HEK293 (cell line): ENCODE measurements around the gene SUFU.

Source experiments
- CTCF ChIA-PET: fragments of 350-600 bp; formaldehyde crosslinking; extraction: SDS; loops from one replicate; lab custom pipeline; 2021; ENCODE audit warnings: antibody characterized with exemption; lab: Yijun Ruan, JAX
- POLR2A ChIA-PET: fragments of 300-600 bp; formaldehyde crosslinking; extraction: SDS; loops from one replicate; lab custom pipeline; 2020; ENCODE audit warnings: antibody characterized with exemption, inconsistent platforms; lab: Yijun Ruan, JAX
- H3K27ac ChIP-seq: fragments of 200-500 bp; sonication (Bioruptor generic); 2 replicates; pipeline ENCODE4 v1.5.1; 2014; ENCODE audit warnings: low read depth, low read length, control low read depth, inconsistent platforms; ENCODE audit errors: extremely low read depth
- H3K36me3 ChIP-seq, 2 experiments: fragments of 200-500 bp in 1 of 2; sonication (Bioruptor generic) in 1 of 2; 1 replicate in 1 of 2; 2 replicates in 1 of 2; pipeline ENCODE4 v1.5.1; 2014 to 2017; ENCODE audit warnings: inconsistent platforms in 2 of 2, low read length in 2 of 2; ENCODE audit not compliant: control insufficient read depth in 2 of 2, insufficient read depth in 1 of 2
- H3K4me1 ChIP-seq: fragments of 200-500 bp; sonication (Bioruptor generic); 2 replicates; pipeline ENCODE4 v1.5.1; 2014; ENCODE audit warnings: mild to moderate bottlenecking, low read length, inconsistent platforms; ENCODE audit not compliant: control insufficient read depth, insufficient read depth
- H3K4me3 ChIP-seq: 2 replicates; pipeline ENCODE4 v1.5.1; 2011; ENCODE audit warnings: low read depth, mild to moderate bottlenecking, control low read depth, low read length, moderate library complexity
- H3K9me3 ChIP-seq: fragments of 200-500 bp; sonication (Bioruptor generic); 2 replicates; pipeline ENCODE4 v1.5.1; 2014; ENCODE audit warnings: low read depth, low read length, inconsistent platforms; ENCODE audit not compliant: control insufficient read depth, insufficient read depth
- PRDM1 ChIP-seq: fragments of 450-650 bp; formaldehyde crosslinking; IDR thresholded peaks from 2 replicates; pipeline ENCODE4; 2016; ENCODE audit warnings: missing biosample characterization, missing genetic modification characterization
- SALL2 ChIP-seq: fragments of 450-650 bp; formaldehyde crosslinking; IDR thresholded peaks from 2 replicates; pipeline ENCODE4 v1.5.0; 2017; ENCODE audit warnings: missing biosample characterization, mild to moderate bottlenecking, missing genetic modification characterization, borderline replicate concordance
- SP2 ChIP-seq: fragments of 450-650 bp; formaldehyde crosslinking; IDR thresholded peaks from 2 replicates; pipeline ENCODE4 v1.5.1; 2016; ENCODE audit warnings: missing biosample characterization, missing genetic modification characterization
- SP7 ChIP-seq: fragments of 450-650 bp; formaldehyde crosslinking; IDR thresholded peaks from 2 replicates; pipeline ENCODE4 v1.5.1; 2016; ENCODE audit warnings: missing biosample characterization, missing genetic modification characterization
- ZEB2 ChIP-seq: fragments of 450-650 bp; formaldehyde crosslinking; IDR thresholded peaks from 2 replicates; pipeline ENCODE4 v1.5.1; 2016; ENCODE audit warnings: missing biosample characterization, missing genetic modification characterization
- ZNF112 ChIP-seq: fragments of 450-650 bp; formaldehyde crosslinking; IDR thresholded peaks from 2 replicates; pipeline ENCODE4 v1.5.0; 2017; ENCODE audit warnings: missing biosample characterization, missing genetic modification characterization
- ZNF114 ChIP-seq: fragments of 450-650 bp; formaldehyde crosslinking; IDR thresholded peaks from 2 replicates; pipeline ENCODE4 v1.5.0; 2017; ENCODE audit warnings: missing biosample characterization, missing genetic modification characterization
- ZNF146 ChIP-seq: fragments of 450-650 bp; formaldehyde crosslinking; IDR thresholded peaks from 2 replicates; pipeline ENCODE4 v1.5.1; 2016; ENCODE audit warnings: missing biosample characterization, missing genetic modification characterization
- ZNF426 ChIP-seq: fragments of 450-650 bp; formaldehyde crosslinking; IDR thresholded peaks from 2 replicates; pipeline ENCODE4 v1.5.1; 2017; ENCODE audit warnings: missing biosample characterization, missing genetic modification characterization, mild to moderate bottlenecking, inconsistent platforms, moderate library complexity
- ZNF677 ChIP-seq: fragments of 450-650 bp; IDR thresholded peaks from 2 replicates; pipeline ENCODE4 v1.5.0; 2018; ENCODE audit warnings: missing biosample characterization, mild to moderate bottlenecking, missing genetic modification characterization, moderate library complexity
- ZSCAN30 ChIP-seq: fragments of 450-650 bp; IDR thresholded peaks from 2 replicates; pipeline ENCODE4 v1.5.1; 2018; ENCODE audit warnings: missing biosample characterization, mild to moderate bottlenecking, missing genetic modification characterization, moderate library complexity
- TF ChIP-seq, protein P1 (sequence below): fragments of 450-650 bp; formaldehyde crosslinking; IDR thresholded peaks from 2 replicates; pipeline ENCODE4 v1.5.1; 2016; ENCODE audit warnings: missing biosample characterization, missing genetic modification characterization
- TF ChIP-seq, protein P2 (sequence below): fragments of 450-650 bp; formaldehyde crosslinking; IDR thresholded peaks from 2 replicates; pipeline ENCODE4 v1.5.1; 2016; ENCODE audit warnings: missing biosample characterization, missing genetic modification characterization, borderline replicate concordance
- TF ChIP-seq, protein P3 (sequence below): fragments of 450-650 bp; formaldehyde crosslinking; conservative IDR thresholded peaks from 2 replicates; pipeline ENCODE4 v1.5.1; 2016; ENCODE audit warnings: low read depth, missing biosample characterization, missing genetic modification characterization
- TF ChIP-seq, protein P4 (sequence below): sonication (generic); formaldehyde crosslinking; IDR thresholded peaks from 2 replicates; pipeline ENCODE4 v1.8.1; 2022; ENCODE audit warnings: mild to moderate bottlenecking, moderate library complexity, missing genetic modification reagents

SUFU gene

DNA sequence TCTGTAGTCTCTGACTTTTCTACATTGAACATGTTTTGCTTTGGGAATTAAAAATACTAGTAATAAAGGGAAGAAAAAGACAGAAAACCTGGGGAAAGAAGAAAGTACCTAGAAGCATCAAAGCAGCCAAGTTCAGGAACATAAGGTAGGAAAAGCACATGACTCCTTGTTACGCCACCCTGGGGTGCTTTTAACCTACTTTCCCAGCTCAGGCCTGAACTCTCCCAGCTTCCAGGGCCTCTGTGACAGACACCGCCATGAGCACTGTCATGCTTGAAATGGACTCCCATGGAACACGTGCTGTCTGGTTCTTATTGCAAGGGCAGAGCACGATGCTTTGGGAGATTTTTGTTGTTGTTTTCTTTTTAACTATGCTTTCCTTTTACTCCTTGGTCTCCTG is 12.6 kb upstream of the SUFU start:
- H3K9me3 ChIP-seq = no peaks in the 10 kb centered on the region
- TF ChIP-seq ZNF112 (tag by site-specific recombination) (no peak), SALL2 (no peak), ZNF114 (no peak)
- H3K4me1 ChIP-seq = peaks cover 2% of the 10 kb centered on the region; the same call in 1 of the 2 replicates
- no peak overlapping the region for H3K27ac ChIP-seq
- ChIA-PET POLR2A (no interaction called here), CTCF (interaction anchor here (1.9 kb wide), 1 partner anchor 93 kb away, joined by 4 read pairs; no protein-coding TSS in a partner anchor)
- no peak overlapping the region for H3K4me3 ChIP-seq
- peaks cover 29 to 48% of the 10 kb centered on the region in 2 experiments for H3K36me3 ChIP-seq

DNA sequence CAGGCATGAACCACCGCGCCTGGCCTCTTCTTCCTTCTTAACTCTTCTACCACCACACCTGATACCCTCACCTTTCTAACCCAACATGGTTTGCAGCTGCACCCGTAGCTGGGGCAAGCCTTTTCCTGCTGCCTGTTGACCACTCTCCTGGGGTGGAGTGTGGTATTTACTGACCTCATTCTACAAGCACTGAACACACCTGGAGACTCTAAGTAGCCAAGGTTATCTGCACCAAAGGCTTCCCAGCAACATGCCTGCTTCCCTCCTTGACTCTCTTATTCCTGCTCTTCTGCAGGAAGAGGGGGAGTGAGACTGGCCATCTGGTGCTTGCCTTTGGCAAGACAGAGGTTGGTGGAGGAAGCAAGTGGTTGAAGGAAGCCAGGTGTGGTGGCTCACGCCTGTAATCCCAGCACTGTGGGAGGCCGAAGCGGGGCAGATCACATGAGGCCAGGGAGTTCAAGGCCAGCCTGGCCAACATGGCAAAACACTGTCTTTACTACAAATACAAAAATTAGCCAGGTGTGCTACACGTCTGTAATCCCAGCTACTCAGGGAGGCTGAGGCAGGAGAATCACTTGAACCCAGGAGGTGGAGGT is 11.3 kb upstream of the SUFU start:
- H3K36me3 ChIP-seq = peaks cover 18 to 35% of the 10 kb centered on the region in 2 experiments
- CTCF ChIA-PET = no interaction called here

DNA sequence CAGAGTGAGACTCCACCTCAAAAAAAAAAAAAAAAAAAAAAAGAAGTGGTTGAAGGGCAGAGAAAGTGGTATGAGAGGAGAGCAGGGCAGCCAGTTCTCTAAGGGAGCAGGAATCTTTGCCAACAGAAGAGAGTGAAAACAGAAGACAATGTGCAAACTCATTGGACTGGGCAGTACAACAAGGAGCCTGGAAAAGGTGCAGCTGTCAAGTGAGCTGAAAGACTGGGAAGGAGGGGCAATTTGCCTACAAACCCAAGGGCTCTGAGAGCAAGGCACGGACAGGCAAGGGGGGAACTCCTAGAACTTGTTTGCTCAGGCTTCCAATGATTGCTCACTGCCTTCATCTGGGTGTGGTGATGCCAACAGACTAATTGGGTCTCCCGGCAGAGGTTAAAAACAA is 10.8 kb upstream of the SUFU start:
- ChIA-PET CTCF (no interaction called here), POLR2A (no interaction called here)

More for the DNA sequence above, 11.3 kb upstream of the SUFU start:
- no peaks in the 10 kb centered on the region for H3K9me3 ChIP-seq
- TF ChIP-seq, protein P1, sequence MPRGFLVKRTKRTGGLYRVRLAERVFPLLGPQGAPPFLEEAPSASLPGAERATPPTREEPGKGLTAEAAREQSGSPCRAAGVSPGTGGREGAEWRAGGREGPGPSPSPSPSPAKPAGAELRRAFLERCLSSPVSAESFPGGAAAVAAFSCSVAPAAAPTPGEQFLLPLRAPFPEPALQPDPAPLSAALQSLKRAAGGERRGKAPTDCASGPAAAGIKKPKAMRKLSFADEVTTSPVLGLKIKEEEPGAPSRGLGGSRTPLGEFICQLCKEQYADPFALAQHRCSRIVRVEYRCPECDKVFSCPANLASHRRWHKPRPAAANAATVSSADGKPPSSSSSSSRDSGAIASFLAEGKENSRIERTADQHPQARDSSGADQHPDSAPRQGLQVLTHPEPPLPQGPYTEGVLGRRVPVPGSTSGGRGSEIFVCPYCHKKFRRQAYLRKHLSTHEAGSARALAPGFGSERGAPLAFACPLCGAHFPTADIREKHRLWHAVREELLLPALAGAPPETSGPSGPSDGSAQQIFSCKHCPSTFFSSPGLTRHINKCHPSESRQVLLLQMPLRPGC (tag by site-specific recombination) = no peak
- TF ChIP-seq ZSCAN30 (tag by site-specific recombination) (no peak), ZNF426 (tag by site-specific recombination) (no peak), ZNF146 (no peak)
- TF ChIP-seq, protein P2, sequence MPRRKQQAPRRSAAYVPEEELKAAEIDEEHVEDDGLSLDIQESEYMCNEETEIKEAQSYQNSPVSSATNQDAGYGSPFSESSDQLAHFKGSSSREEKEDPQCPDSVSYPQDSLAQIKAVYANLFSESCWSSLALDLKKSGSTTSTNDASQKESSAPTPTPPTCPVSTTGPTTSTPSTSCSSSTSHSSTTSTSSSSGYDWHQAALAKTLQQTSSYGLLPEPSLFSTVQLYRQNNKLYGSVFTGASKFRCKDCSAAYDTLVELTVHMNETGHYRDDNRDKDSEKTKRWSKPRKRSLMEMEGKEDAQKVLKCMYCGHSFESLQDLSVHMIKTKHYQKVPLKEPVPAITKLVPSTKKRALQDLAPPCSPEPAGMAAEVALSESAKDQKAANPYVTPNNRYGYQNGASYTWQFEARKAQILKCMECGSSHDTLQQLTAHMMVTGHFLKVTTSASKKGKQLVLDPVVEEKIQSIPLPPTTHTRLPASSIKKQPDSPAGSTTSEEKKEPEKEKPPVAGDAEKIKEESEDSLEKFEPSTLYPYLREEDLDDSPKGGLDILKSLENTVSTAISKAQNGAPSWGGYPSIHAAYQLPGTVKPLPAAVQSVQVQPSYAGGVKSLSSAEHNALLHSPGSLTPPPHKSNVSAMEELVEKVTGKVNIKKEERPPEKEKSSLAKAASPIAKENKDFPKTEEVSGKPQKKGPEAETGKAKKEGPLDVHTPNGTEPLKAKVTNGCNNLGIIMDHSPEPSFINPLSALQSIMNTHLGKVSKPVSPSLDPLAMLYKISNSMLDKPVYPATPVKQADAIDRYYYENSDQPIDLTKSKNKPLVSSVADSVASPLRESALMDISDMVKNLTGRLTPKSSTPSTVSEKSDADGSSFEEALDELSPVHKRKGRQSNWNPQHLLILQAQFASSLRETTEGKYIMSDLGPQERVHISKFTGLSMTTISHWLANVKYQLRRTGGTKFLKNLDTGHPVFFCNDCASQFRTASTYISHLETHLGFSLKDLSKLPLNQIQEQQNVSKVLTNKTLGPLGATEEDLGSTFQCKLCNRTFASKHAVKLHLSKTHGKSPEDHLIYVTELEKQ (tag by site-specific recombination) = no peak
- peaks cover 2% of the 10 kb centered on the region; the same call in 1 of the 2 replicates for H3K4me1 ChIP-seq
- no peak overlapping the region for H3K27ac ChIP-seq
- POLR2A ChIA-PET = interaction anchor here (0.7 kb wide), 1 partner anchor 101 kb away, joined by 5 read pairs; no protein-coding TSS in a partner anchor
- no peak overlapping the region for H3K4me3 ChIP-seq

DNA sequence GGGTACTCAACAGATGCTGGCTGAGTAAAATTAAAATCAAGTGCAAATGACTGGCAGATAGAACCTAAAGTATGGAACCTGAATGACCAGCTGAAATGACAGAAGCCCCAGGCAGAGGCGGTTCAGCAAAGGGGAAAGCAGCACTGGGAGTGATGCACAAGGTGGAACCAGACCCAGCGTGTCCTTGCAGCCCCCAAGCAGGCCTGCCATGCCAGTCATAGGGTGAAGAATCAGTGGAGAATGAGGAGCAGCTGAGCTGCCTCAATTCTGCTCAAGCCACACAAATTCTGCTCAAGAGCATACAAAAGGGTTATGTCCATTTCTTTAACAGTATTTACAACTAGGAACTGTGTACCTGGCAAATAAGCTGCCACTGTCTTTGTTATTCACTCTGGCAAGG is 10.0 kb upstream of the SUFU start:
- H3K36me3 ChIP-seq = peaks cover 15 to 24% of the 10 kb centered on the region in 2 experiments
- TF ChIP-seq, protein P3, sequence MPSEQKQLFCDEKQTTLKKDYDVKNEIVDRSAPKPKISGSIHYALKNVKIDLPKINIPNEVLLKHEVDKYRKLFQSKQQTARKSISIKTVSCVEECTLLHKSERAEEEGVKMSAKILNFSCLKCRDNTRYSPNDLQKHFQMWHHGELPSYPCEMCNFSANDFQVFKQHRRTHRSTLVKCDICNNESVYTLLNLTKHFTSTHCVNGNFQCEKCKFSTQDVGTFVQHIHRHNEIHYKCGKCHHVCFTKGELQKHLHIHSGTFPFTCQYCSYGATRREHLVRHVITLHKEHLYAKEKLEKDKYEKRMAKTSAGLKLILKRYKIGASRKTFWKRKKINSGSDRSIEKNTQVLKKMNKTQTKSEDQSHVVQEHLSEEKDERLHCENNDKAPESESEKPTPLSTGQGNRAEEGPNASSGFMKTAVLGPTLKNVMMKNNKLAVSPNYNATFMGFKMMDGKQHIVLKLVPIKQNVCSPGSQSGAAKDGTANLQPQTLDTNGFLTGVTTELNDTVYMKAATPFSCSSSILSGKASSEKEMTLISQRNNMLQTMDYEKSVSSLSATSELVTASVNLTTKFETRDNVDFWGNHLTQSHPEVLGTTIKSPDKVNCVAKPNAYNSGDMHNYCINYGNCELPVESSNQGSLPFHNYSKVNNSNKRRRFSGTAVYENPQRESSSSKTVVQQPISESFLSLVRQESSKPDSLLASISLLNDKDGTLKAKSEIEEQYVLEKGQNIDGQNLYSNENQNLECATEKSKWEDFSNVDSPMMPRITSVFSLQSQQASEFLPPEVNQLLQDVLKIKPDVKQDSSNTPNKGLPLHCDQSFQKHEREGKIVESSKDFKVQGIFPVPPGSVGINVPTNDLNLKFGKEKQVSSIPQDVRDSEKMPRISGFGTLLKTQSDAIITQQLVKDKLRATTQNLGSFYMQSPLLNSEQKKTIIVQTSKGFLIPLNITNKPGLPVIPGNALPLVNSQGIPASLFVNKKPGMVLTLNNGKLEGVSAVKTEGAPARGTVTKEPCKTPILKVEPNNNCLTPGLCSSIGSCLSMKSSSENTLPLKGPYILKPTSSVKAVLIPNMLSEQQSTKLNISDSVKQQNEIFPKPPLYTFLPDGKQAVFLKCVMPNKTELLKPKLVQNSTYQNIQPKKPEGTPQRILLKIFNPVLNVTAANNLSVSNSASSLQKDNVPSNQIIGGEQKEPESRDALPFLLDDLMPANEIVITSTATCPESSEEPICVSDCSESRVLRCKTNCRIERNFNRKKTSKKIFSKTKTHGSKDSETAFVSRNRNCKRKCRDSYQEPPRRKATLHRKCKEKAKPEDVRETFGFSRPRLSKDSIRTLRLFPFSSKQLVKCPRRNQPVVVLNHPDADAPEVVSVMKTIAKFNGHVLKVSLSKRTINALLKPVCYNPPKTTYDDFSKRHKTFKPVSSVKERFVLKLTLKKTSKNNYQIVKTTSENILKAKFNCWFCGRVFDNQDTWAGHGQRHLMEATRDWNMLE (tag by site-specific recombination) = no peak
- no peak for TF ChIP-seq SP7
- TF ChIP-seq, protein P4, sequence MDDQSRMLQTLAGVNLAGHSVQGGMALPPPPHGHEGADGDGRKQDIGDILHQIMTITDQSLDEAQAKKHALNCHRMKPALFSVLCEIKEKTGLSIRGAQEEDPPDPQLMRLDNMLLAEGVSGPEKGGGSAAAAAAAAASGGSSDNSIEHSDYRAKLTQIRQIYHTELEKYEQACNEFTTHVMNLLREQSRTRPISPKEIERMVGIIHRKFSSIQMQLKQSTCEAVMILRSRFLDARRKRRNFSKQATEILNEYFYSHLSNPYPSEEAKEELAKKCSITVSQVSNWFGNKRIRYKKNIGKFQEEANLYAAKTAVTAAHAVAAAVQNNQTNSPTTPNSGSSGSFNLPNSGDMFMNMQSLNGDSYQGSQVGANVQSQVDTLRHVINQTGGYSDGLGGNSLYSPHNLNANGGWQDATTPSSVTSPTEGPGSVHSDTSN (CRISPR knock-in tag) = no peak
- TF ChIP-seq ZEB2 (tag by site-specific recombination) = no peak
- no peak for TF ChIP-seq SP2 (tag by site-specific recombination)

More for the DNA sequence above, 10.8 kb upstream of the SUFU start:
- Histone ChIP-seq H3K27ac (no peak overlapping the region), H3K36me3 (peaks cover 18 to 32% of the 10 kb centered on the region in 2 experiments), H3K9me3 (no peaks in the 10 kb centered on the region), H3K4me3 (no peak overlapping the region), H3K4me1 (peaks cover 2% of the 10 kb centered on the region; the same call in 1 of the 2 replicates)
- TF ChIP-seq PRDM1 (tag by site-specific recombination) (peak; percentile 87), ZNF677 (tag by site-specific recombination) (no peak)

More for the DNA sequence above, 10.0 kb upstream of the SUFU start:
- peaks cover 7% of the 10 kb centered on the region for H3K4me1 ChIP-seq
- H3K9me3 ChIP-seq = no peaks in the 10 kb centered on the region
- ChIA-PET POLR2A (no interaction called here), CTCF (interaction anchor here (1.0 kb wide), 1 partner anchor 9 kb away, joined by 4 read pairs; the partner anchor contains the start of gene ACTR1A)
- H3K4me3 ChIP-seq = no peak overlapping the region
- no peak overlapping the region for H3K27ac ChIP-seq
